DOHH2 (cell line): Measurements from ENCODE around the gene KCNIP3.

Source experiments
- H3F3A ChIP-seq: fragments of 200-600 bp; sonication (generic), shearing (Covaris generic); 2 replicates; pipeline ENCODE4 v1.6.0; 2016; ENCODE audit warnings: antibody characterized with exemption, mild to moderate bottlenecking; ENCODE audit not compliant: control insufficient read depth, insufficient read depth
- H3K27ac ChIP-seq: fragments of 200-600 bp; sonication (generic); 2 replicates; pipeline ENCODE4 v1.5.1; 2014; ENCODE audit warnings: low read depth, mild to moderate bottlenecking, low read length, moderate library complexity
- H3K27me3 ChIP-seq: fragments of 200-600 bp; sonication (generic); 2 replicates; pipeline ENCODE4 v1.6.1; 2014; ENCODE audit warnings: mild to moderate bottlenecking, low read length, mixed read lengths; ENCODE audit not compliant: control insufficient read depth
- H3K36me3 ChIP-seq: fragments of 200-600 bp; sonication (generic); 2 replicates; pipeline ENCODE4 v1.6.1; 2014; ENCODE audit warnings: mild to moderate bottlenecking, low read length, moderate library complexity, mixed read lengths; ENCODE audit not compliant: control insufficient read depth
- H3K4me1 ChIP-seq: fragments of 200-600 bp; sonication (generic); 2 replicates; pipeline ENCODE4 v1.6.1; 2014; ENCODE audit warnings: mild to moderate bottlenecking, low read length, mixed read lengths; ENCODE audit not compliant: control insufficient read depth
- H3K4me2 ChIP-seq: fragments of 200-600 bp; sonication (generic); 2 replicates; pipeline ENCODE4 v1.6.0; 2014; ENCODE audit warnings: mild to moderate bottlenecking, low read length, moderate library complexity
- H3K4me3 ChIP-seq: fragments of 200-600 bp; sonication (generic); 2 replicates; pipeline ENCODE4 v1.5.1; 2014; ENCODE audit warnings: mild to moderate bottlenecking, low read length, mixed read lengths
- H3K79me2 ChIP-seq: fragments of 200-600 bp; sonication (generic); 2 replicates; pipeline ENCODE4 v1.6.1; 2014; ENCODE audit warnings: mild to moderate bottlenecking, low read length, mixed read lengths; ENCODE audit not compliant: control insufficient read depth
- H3K9me2 ChIP-seq: fragments of 200-600 bp; sonication (generic); replicated peaks from 2 replicates; pipeline ENCODE4 v1.6.1; 2014; ENCODE audit warnings: mild to moderate bottlenecking, low read length, mixed read lengths; ENCODE audit not compliant: control insufficient read depth
- H3K9me3 ChIP-seq: fragments of 200-600 bp; sonication (generic); 2 replicates; pipeline ENCODE4 v1.6.1; 2014; ENCODE audit warnings: antibody characterized with exemption, low read length, mixed read lengths; ENCODE audit not compliant: control insufficient read depth, insufficient read depth
- H4K20me1 ChIP-seq: fragments of 200-600 bp; sonication (generic); 2 replicates; pipeline ENCODE4 v1.6.0; 2014; ENCODE audit warnings: low read depth, mild to moderate bottlenecking, antibody characterized with exemption, low read length, moderate library complexity; ENCODE audit not compliant: control insufficient read depth, insufficient read depth
- EZH2phosphoT487 ChIP-seq: fragments of 200-600 bp; sonication (generic); IDR thresholded peaks from 2 replicates; pipeline ENCODE4 v1.6.1; 2017; ENCODE audit warnings: borderline replicate concordance, mild to moderate bottlenecking, antibody characterized with exemption, low read length, moderate library complexity, mixed read lengths
- TF ChIP-seq, protein P1 (sequence below): fragments of 200-600 bp; sonication (generic); IDR thresholded peaks from one replicate; pipeline ENCODE4 v1.5.1; 2014; ENCODE audit warnings: antibody characterized with exemption, mild to moderate bottlenecking, low read depth, low read length; ENCODE audit not compliant: poor library complexity, severe bottlenecking

The KCNIP3 gene

DNA sequence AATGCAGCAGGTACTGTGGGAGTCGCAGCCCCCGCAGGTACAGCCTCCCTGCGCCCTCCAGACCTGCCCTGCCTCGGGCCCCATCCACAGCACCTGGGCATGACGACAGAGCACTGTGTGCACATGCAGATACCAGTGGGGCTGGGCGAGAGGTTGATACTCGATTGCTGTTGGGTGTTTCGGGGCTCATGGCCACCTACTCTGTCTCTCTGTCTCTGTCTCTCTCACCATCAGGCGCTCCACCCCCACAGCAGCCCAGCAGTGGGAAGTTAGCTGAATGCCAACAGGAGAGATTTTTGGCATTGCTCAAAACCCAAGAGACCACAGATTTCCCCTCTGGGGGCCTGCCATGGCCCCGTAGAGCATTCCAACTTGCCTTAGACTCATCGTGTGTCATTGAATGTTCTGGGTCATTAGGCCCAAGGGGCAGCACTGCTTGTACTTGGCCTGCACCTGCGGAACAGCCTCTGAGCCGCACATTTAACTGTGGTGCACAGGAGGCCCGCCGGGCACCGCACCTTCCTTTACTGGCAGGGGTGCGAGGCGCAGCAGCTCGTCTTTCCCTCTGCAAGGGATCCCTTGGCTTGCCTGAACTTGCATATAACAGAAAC is 18.8 kb downstream of the KCNIP3 start:
- H3K4me1 ChIP-seq: no peaks in the 10 kb centered on the region
- H3K27ac ChIP-seq: no peak overlapping the region
- no peak overlapping the region for H3K4me2 ChIP-seq
- no peak for TF ChIP-seq EZH2phosphoT487
- TF ChIP-seq, protein P1, sequence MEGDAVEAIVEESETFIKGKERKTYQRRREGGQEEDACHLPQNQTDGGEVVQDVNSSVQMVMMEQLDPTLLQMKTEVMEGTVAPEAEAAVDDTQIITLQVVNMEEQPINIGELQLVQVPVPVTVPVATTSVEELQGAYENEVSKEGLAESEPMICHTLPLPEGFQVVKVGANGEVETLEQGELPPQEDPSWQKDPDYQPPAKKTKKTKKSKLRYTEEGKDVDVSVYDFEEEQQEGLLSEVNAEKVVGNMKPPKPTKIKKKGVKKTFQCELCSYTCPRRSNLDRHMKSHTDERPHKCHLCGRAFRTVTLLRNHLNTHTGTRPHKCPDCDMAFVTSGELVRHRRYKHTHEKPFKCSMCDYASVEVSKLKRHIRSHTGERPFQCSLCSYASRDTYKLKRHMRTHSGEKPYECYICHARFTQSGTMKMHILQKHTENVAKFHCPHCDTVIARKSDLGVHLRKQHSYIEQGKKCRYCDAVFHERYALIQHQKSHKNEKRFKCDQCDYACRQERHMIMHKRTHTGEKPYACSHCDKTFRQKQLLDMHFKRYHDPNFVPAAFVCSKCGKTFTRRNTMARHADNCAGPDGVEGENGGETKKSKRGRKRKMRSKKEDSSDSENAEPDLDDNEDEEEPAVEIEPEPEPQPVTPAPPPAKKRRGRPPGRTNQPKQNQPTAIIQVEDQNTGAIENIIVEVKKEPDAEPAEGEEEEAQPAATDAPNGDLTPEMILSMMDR: no peak
- H3K9me3 ChIP-seq: no peaks in the 10 kb centered on the region
- no peaks in the 10 kb centered on the region for H3K9me2 ChIP-seq
- no peaks in the 10 kb centered on the region for H3F3A ChIP-seq
- H4K20me1 ChIP-seq: no peaks in the 10 kb centered on the region
- H3K36me3 ChIP-seq: no peaks in the 10 kb centered on the region
- no peaks in the 10 kb centered on the region for H3K79me2 ChIP-seq
- H3K27me3 ChIP-seq: no peaks in the 10 kb centered on the region
- H3K4me3 ChIP-seq: no peak overlapping the region

DNA sequence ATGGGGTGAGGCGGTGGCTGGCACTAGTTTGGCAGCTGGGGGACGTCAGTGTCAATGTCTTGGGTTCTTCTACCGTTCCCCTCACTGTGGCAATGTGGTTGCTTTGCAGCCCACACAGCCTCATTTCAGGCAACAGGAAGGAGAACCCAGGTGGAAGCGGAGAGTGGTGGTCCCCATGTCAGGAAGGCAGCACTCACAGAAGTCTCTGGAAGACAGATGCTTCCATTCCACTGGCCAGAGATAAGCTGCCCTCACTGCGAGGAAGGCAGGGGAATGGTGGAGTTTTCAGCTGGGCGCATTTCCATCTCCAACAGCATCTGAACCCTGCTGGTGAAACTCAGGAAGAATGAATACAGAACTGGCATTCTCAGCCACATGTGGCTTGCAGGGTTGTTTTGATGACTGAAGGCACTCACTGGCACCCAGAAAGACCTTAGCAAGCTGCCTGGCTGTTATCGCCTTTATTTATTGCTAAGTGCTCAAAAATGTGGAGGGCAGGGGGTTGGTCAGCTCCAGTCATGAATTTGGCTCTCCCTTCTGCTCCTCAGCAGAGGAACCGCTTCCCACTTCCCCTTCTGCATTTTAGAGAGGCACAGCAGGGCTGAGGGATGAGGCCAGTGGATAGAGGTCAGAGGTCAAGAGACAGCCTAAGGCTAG is 19.4 kb downstream of the KCNIP3 start:
- no peak overlapping the region for H3K27ac ChIP-seq

DNA sequence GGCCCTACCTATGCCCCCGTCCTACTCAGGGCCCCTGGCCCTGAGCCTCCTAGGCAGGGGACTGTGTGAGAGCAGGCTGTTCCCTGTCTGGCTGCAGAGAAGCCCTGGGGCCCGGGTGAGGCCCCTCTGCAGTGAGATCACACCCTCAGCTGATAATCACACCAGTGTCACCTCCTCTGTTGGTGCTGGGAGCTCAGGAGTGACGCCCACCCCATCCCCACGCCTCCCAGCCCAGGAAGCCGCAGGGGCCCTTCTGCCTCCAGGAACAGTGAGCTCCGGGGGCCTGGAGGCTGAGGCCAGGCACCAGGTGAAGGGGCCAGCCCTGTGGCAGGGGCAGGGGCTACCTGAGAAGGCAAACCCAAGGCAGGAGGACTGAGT is 20.0 kb downstream of the KCNIP3 start:
- Histone ChIP-seq H3K4me3 (no peak overlapping the region), H3K9me3 (no peaks in the 10 kb centered on the region), H3F3A (no peaks in the 10 kb centered on the region), H3K27ac (no peak overlapping the region), H3K27me3 (no peaks in the 10 kb centered on the region), H4K20me1 (no peaks in the 10 kb centered on the region), H3K9me2 (no peaks in the 10 kb centered on the region), H3K36me3 (no peaks in the 10 kb centered on the region), H3K79me2 (no peaks in the 10 kb centered on the region), H3K4me2 (no peak overlapping the region), H3K4me1 (no peaks in the 10 kb centered on the region)
- TF ChIP-seq EZH2phosphoT487: no peak
- TF ChIP-seq, protein P1: no peak

More for the DNA sequence above, 19.4 kb downstream of the KCNIP3 start:
- Histone ChIP-seq H3K9me2 (no peaks in the 10 kb centered on the region), H3K9me3 (no peaks in the 10 kb centered on the region), H3K79me2 (no peaks in the 10 kb centered on the region), H3K27me3 (no peaks in the 10 kb centered on the region), H3K4me2 (no peak overlapping the region), H3K36me3 (no peaks in the 10 kb centered on the region), H4K20me1 (no peaks in the 10 kb centered on the region), H3K4me1 (no peaks in the 10 kb centered on the region), H3K4me3 (no peak overlapping the region), H3F3A (no peaks in the 10 kb centered on the region)
- no peak for TF ChIP-seq EZH2phosphoT487
- TF ChIP-seq, protein P1: no peak
